Head of caudate nucleus (tissue), 42 donors: ENCODE measurements around the gene HSPA14.
"Not testable (repeated sequence)": the region's sequence is repeated elsewhere in the genome, so short reads cannot be mapped to it uniquely, and the experiment has no call there.

Experiments used
- DNase-seq, 42 donors: peaks; one replicate each; pipeline versions ENCODE4 v3.0.0 to v3.0.0-alpha.2; 2020 to 2021; ENCODE audit warnings: mixed read lengths in 7 of 42
- intact Hi-C: fragments of 100-400 bp; cut with DNase I; formaldehyde crosslinking; loops from one replicate; pipeline ENCODE4 v1.15.0; 2022

Gene HSPA14

DNA sequence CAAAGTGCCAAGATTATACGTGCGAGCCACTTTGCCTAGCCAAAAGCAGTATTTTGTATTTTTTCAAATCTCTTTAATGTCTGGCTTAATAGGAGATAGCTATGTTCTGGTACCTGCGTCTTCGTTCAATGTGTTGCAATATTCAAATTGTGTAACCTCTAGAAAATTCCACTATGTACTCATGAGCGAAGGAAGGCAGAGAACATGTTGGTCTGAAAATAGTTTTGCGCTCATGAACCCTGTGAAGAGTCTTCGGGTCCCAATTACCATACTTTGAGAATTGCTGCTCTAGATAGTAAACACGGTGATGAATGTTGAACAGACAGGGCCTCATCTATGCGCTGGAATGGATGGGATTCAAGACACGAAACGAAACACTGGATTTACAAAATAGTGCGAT lies 37.8 kb downstream of the HSPA14 start:
- intact Hi-C loops = loop anchor here (5.0 kb wide), 1 partner anchor 76 kb away; the partner anchor contains the start of gene DCLRE1C
- no peak for DNase-seq

DNA sequence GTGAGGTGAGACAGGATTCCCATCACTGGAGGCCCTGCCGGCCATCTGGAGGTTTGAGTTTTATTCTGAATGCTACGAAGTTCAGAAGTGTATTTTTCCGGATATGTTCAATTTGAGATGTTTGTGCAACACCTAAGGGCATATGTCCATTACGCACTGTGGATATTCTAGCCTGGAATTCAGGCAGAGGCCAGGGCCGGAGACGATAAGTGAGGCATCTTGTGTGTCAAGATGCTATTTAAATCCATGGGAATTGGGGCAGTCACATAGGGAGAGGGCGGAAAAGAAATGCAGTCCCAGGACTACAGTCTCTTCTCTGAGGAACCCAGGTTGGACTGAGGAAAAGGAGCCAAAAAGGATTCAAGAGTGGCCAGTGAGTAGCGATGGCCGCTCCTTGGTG lies 38.7 kb downstream of the HSPA14 start:
- intact Hi-C loops = loop anchor here (5.0 kb wide), 1 partner anchor 76 kb away; the partner anchor contains the start of gene DCLRE1C
- DNase-seq = no peak

DNA sequence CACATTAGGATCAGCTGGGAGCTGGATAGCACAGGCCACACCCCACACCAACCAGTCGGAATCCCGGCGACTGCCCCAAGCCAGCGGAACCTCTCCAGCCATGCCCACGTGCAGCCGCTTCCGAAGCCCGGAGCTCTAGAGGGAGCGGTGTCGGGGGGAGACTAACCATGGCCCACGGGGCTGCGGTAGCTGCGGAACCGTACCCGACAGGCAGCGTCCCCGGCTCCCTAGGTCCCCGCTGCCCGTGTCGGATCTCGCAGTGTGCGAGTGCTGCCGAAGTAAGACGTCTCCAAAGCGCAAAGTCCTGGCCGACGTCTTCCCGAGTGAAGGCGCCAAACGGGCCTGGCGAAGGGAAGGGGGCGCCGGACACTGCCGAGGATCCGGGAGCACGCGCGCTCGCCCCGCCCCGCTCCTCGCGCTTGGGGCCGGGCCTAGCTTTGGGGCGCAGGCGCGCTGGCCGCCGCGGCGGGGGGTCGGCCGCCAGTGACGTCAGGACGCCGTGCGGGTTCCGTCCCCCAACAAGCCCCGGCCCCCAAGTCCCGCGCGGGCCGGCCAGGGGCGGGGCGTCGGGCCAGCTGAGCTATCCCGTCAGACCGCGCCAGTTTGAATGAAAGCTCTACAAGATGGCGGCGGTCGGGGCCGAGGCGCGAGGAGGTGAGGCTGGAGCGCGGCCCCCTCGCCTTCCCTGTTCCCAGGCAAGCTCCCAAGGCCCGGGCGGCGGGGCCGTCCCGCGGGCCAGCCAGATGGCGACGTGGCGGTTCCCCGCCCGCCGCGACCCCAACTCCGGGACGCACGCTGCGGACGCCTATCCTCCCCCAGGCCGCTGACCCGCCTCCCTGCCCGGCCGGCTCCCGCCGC lies 40.4 kb downstream of the HSPA14 start, which contains the start of gene SUV39H2:
Gene SUV39H2 (plus strand): TSS at position 601 of the 858 bp plus-strand sequence. CDS start 23 bp downstream, at position 624.
- intact Hi-C loops = loop anchor here (2.0 to 5.0 kb wide), 3 partner anchors 40 to 218 kb away; partner anchors contain the start of genes CDNF, DCLRE1C, HSPA14 and MSANTD7
- peak; percentile 86 to 98 (median 96) for DNase-seq

DNA sequence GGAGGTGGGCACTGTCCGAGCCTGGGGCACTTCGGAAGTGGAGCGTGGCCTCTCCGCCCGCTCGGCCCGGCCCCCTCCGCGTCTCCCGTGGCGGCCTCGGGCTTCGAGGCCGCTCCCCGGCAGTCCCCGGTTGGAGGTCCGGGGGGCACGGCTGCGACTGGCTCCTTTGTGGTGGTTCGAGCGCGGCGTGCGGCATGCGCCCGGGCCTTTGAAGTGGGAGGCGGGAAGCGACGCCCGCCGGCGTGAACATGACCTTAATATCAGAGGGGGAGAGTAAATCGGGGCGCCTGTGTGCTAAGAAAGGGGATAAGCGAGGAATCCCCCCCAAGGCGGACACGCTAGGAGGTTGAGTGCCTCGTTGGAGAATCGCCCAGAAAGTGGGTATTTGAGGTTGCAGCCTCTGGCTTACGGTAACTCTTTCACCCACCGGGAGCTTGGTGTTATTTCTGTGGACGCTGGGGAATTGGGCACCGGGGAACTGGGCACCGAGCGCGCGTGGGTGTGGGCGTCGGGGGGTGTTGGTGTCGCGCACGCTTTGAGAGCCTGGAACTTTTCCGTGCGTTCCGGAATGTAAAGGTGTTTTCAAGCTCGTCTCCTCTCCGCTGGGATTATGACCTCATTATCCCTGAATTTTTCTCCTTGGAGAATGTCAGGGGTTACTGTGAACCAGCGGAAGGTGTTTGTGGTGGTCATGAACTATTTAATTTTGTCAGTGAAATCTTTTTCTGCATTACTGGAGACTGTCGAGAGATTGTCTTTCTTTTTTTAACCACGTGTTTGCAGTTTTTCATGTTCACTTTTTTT lies 41.2 kb downstream of the HSPA14 start:
- DNase-seq = peak in 33 of 42 donors; percentile 4 to 59 (median 26)
- intact Hi-C loops = loop anchor here (2.0 to 5.0 kb wide), 3 partner anchors 41 to 217 kb away; partner anchors contain the start of genes CDNF, DCLRE1C, HSPA14 and MSANTD7

DNA sequence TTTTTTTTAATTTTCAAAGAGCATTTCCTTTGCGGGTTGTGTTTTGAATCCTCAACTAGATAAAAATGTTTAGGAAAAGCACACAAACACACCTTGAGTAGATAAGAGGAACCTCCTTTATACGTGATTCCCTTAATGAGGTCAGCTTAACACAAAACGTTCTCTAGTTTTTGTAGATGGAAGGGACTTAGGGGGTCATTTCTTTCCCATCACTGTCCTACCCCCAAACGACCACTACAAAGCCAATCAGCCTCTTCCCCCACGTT lies 41.8 kb downstream of the HSPA14 start:
- intact Hi-C loops = loop anchor here (2.0 to 5.0 kb wide), 3 partner anchors 41 to 217 kb away; partner anchors contain the start of genes CDNF, DCLRE1C, HSPA14 and MSANTD7
- DNase-seq = no peak

DNA sequence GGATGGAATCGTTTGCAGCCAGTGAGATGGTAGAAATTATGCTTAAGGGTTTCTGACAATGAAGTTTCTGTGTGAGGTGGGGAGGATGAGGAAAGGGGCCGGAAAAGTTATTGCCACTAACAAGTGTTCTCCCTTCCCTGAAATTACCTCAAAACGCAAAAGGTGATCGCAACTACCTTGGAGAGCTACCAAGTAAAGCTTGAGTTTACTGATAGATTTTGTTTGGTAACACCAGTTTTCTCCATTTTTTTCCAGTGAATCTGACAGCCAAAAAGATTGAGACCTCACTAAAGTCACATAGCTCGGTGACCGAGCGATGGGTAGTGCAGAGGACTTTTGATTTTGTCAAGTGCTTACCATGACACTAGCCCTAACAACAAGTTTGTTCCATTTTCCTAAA lies 42.1 kb downstream of the HSPA14 start:
- no peak for DNase-seq
- intact Hi-C loops = no loop called here

DNA sequence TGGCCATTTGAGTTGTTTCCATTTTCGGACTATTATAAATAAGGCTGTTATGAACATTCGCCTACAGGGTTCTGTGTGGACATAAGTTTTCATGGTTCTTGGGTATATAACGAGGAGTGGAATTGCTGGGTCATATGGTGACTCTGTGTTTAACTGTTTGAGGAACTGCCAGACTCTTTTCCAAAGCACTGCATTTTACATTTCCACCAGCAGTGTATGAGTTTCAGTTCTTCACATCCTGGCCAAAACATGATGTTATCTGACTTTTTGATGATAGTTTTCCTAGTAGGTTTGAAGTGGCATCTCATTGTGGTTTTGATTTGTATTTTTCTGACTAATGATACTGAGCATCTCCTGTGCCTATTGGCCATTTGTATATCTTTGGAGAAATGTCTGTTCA lies 46.0 kb downstream of the HSPA14 start:
- intact Hi-C loops = no loop called here
- DNase-seq = no peak

DNA sequence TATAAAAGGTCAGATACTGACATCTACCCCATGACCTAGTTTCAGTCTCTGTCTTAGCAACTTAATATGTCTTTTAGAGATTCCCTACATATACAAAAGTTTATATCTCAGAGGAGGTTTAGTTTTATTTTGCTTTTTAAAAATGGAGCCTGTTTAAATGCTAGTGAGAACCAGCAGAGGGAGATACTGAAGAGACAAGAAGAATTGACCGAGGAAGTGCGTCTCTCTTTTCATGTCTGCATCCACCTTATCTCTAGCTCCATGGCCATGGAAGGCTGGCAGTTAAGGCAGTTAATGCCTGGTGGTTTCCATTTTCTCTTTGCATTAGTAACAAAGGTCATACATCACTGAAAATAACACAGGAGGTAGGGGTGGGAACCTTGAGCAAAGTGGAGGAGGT lies 51.2 kb downstream of the HSPA14 start:
- DNase-seq = no peak
- intact Hi-C loops = no loop called here

DNA sequence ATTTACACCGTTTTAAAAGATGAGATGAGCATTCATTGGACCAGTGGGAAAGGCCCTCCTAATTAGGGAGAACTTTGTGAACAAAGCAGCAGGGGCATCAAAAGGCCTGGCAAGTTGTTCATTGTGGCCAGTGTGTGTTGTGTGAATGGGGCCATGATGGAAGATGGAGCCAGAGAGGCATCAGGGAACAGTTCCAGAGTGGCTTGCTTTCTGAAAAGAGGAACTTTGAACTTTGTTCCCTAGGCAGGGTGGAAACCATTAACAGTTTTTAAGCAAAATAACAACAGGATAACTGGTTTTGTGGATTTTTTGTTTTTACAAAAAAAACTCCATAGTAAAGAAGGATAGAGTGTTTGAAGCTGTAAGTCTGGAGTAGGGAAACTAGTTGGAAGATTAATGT lies 53.0 kb downstream of the HSPA14 start:
- no peak for DNase-seq
- intact Hi-C loops = no loop called here

DNA sequence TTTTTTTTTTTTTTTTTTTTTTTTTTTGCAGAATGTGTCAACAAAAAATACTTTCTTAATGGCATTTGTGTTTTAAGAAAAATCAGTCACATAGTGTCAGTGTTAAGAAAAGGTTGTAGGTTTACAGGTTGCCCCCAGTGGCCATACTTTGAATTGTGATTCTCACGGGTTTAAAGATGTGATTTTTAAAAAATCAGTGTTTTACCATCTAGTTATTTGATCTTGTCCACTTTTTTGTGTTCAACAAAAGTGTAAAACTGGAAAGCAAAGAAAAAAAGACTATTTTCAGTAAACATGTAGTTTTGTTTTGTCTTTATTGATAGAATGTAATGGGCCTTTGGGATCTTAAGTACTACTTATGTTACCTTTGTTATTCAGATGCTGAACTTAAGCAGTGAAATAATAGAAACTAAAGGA lies 66.2 kb downstream of the HSPA14 start:
- intact Hi-C loops = no loop called here
- peak in 9 of 42 donors; percentile 7 to 50 (median 11) for DNase-seq

DNA sequence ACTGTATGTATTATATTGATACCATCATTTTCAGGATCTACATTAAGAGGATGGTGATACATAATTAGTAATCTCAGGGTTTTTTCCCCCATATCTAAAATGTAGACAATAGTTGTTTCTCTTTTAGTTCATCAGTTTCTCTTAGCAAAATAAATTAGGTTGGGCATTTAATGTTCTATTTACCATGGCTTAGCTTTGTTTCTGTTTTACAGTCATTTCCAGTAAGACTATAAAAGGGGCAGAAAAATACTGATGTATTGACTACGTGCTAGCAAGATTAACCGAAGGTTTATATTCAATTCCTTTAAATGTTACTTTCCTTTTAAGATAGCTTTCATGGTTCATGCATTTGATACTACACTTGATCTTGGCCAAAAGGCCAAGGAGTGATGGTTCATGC lies 66.8 kb downstream of the HSPA14 start:
- DNase-seq = no peak
- intact Hi-C loops = no loop called here

DNA sequence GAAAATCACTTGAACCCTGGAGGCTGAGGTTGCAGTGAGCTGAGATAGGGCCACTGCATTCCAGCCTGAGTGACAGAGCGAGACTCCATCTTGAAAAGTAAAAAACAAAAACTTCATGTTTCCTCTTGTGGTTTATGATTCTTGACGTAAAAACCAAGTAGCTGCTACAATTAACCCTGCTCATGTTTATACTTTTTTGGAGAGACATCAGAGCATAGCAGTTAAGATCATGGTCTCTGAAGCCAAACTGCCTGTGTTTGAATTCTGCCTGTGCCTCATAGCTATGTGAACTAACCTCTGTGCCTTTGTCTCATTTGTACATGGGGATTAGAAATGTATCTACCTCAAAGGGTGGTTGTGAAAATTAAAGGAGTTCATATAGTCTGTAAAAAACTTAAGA lies 67.8 kb downstream of the HSPA14 start:
- intact Hi-C loops = no loop called here
- DNase-seq = no peak

DNA sequence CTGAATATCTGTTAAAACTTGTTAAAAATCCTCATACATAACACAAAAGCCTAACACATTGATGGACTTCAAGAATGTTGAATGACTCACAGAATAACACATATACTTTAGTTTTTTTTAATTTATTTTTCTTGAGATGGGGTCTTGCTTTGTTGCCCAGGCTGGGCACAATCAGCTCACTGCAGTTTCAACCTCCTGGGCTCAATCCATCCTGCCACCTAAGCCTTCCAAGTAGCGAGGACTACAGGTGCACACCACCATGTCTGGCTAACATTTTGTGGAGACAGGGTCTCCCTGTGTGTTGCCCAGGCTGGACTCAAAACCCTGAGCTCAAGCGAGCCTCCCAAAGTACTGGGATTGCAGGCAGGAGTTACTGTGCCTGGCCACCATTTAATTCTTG lies 68.7 kb downstream of the HSPA14 start:
- intact Hi-C loops = no loop called here
- no peak for DNase-seq

DNA sequence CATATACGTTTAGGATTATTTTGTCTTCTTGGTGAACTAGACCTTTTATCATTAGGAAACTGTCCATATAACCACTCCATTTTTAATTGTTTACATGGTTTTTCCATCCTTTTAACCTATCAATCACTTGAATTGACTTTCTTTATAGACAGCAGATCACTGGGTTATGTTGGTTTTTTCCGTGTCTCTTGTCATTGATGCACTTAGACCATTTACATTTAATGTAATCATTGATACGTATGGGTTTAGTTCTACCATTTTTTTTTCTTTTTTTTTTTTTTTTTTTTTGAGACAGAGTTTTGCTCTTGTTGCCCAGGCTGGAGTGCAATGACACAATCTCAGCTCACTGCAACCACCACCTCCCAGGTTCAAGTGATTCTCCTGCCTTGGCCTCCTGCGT lies 69.5 kb downstream of the HSPA14 start:
- DNase-seq, intact Hi-C loops: not testable (repeated sequence)

DNA sequence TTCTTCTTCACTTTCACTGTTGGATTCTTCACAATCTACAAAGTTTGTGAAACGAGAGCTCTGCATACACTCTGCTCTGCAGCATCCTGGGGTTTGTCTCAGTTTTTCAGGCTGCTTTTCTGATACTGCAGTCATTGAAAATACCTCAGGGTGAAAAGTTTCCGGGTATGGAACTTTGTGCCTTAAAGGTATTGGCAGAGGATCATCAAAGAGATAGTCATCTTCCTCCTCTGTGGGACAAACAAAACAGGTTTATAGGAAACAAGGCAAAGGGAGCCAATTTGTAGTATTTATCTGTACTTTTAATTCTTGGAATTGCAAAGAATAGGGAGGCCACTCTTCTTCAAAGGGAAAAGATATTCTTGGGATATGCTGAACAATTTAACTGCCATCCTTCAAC lies 71.0 kb downstream of the HSPA14 start:
- intact Hi-C loops = no loop called here
- no peak for DNase-seq

DNA sequence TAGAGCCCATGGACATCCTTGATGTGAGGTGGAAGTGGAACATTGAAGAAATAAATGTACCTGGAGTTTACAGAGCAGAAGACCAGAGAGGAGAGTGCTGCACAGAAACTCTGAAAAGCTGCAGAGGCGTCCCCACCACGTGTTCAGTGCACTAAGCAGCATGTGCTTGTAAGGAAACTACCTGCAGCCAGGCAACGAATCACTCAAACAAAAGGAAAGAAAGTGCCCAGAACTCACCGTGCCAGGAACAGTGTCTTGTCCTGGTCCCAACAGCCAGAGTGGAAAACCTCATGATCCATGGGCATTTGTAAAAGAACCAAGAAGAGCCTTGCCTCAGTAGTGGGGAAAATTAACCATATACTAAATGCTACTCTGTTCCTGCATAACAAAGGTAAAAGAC lies 72.8 kb downstream of the HSPA14 start:
- DNase-seq = no peak
- intact Hi-C loops = no loop called here

DNA sequence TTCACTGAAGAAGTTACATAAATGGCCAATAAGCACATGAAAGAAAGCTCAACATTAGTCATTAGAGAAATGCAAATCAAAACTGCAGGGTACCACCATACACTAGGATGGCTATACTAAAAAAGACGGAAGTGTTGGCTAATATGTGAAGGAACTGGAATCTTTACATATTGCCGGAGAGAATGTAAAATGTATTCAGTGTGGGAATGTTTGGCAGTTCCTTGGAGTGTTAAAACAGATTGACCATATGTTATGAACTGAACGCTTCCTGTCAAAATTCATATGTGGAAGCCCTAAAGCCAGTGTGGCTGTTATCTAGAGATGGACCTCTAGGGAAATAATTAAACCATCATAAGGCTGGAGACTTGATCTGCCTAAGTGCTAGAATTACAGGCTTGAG lies 73.7 kb downstream of the HSPA14 start:
- DNase-seq = no peak
- intact Hi-C loops = no loop called here

DNA sequence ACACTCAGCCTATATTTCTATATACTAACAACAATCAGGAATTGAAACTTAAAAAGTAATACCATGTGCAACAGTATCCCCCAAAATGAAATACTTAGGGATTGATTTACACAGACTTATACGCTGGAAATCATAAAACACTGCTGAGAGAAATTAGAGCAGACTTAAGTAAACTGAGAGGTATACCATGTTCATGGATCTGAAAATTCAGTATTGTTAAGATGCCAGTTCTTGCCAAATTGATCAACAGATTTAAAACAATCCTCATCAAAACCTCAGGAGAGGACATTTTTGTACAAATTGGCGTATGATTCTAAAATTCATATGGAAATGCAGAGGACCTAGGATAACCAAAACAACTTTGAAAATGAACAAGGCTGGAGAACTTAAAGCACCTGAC lies 78.5 kb downstream of the HSPA14 start:
- DNase-seq = no peak

DNA sequence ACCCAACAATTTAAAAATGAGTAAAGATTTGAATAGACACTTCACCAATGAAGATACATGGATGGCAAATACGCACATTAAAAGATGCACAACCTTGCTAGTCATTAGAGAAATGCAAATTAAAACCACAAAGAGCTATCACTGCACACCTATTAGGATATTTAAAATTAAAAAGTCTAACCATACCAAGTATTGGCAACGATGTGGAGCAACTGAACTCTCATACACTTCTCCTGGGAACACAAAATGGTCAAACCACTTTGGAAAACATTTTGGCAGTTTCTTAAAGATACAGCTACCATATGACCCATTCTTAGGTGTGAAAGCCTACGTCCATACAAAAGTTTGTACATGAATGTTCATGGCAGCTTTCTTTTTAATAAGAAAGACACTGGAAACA lies 79.7 kb downstream of the HSPA14 start:
- no peak for DNase-seq
- intact Hi-C loops = no loop called here

More for the DNA sequence above, 78.5 kb downstream of the HSPA14 start:
- intact Hi-C loops = no loop called here

DNA sequence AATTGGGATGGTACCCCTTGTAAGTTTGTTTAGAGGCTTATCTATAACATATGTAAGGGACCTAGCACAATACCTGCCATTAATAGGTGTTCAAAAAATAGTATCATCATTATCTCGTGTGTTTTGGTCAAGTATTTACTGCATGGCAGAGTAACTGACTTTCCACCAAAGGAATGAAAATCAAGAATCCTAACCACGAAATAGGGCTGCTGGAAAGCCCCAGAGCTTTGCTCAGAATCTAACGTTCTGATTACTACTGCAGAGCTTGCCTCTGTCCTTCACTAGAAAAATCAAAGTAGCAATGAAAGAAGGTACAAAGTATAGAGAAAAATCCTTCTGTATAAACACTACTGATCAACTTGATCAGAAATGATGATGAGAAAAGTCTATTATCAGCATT lies 80.9 kb downstream of the HSPA14 start:
- no peak for DNase-seq
- intact Hi-C loops = no loop called here
